Retina (tissue), 1 donor: Measurements from ENCODE around the gene CPEB3.
"Not testable (repeated sequence)": the region's sequence is repeated elsewhere in the genome, so short reads cannot be mapped to it uniquely, and the experiment has no call there.

Experiments
- DNase-seq: peaks from one replicate; pipeline ENCODE4 v3.0.0-alpha.2; 2016

Gene CPEB3

GRCh38 chr10:92290837-92291615, at the start of gene CPEB3, which contains the start of gene MARCHF5:
Gene CPEB3 (minus strand): TSS chr10:92291078. CDS start chr10:92240350, 50,728 bp downstream.
Gene MARCHF5 (plus strand): TSS chr10:92291167. CDS start chr10:92291495, 328 bp downstream.
- peak; percentile 99 for DNase-seq

- not testable (repeated sequence) for DNase-seq
Observed at GRCh38 chr10:92329927-92330326, 39.0 kb upstream of the CPEB3 start.

GRCh38 chr10:92328993-92329392, 38.1 kb upstream of the CPEB3 start:
- no peak for DNase-seq

- DNase-seq = no peak
Observed at GRCh38 chr10:92327445-92328433, 36.9 kb upstream of the CPEB3 start.

- no peak for DNase-seq
Observed at GRCh38 chr10:92323079-92323478, 32.2 kb upstream of the CPEB3 start.

GRCh38 chr10:92316610-92317009, 25.7 kb upstream of the CPEB3 start:
- DNase-seq = no peak

- DNase-seq = no peak
Observed at GRCh38 chr10:92313750-92314149, 22.9 kb upstream of the CPEB3 start.

GRCh38 chr10:92309272-92309671, 18.4 kb upstream of the CPEB3 start:
- no peak for DNase-seq

- DNase-seq = no peak
Observed at GRCh38 chr10:92305133-92306072, 14.5 kb upstream of the CPEB3 start.

- DNase-seq = no peak
Observed at GRCh38 chr10:92304061-92304460, 13.2 kb upstream of the CPEB3 start.

GRCh38 chr10:92303096-92303495, 12.2 kb upstream of the CPEB3 start:
- no peak for DNase-seq

GRCh38 chr10:92298487-92298886, 7.6 kb upstream of the CPEB3 start:
- no peak for DNase-seq

- peak; percentile 31 for DNase-seq
Observed at GRCh38 chr10:92291921-92292845, 1.3 kb upstream of the CPEB3 start.

- DNase-seq = no peak
Observed at GRCh38 chr10:92291616-92291865, 663 bp upstream of the CPEB3 start.

- no peak for DNase-seq
Observed at GRCh38 chr10:92290076-92290836, 622 bp downstream of the CPEB3 start.

- no peak for DNase-seq
Observed at GRCh38 chr10:92284112-92284704, 6.7 kb downstream of the CPEB3 start.

GRCh38 chr10:92278996-92279696, 11.7 kb downstream of the CPEB3 start:
- DNase-seq = no peak

- DNase-seq = no peak
Observed at GRCh38 chr10:92274071-92274470, 16.8 kb downstream of the CPEB3 start.

GRCh38 chr10:92268748-92269147, 22.1 kb downstream of the CPEB3 start:
- no peak for DNase-seq

GRCh38 chr10:92267343-92267742, 23.5 kb downstream of the CPEB3 start:
- DNase-seq = peak; percentile 6
